HG03342 (cell line): ENCODE results near the gene ABCC1.

Source experiments
- ATAC-seq: cut with Tn5 transposase; IDR thresholded peaks from one replicate; pipeline ENCODE4 v1.9.1; 2021; ENCODE audit warnings: mild to moderate bottlenecking, moderate library complexity; ENCODE audit not compliant: unreplicated experiment

The ABCC1 gene

DNA sequence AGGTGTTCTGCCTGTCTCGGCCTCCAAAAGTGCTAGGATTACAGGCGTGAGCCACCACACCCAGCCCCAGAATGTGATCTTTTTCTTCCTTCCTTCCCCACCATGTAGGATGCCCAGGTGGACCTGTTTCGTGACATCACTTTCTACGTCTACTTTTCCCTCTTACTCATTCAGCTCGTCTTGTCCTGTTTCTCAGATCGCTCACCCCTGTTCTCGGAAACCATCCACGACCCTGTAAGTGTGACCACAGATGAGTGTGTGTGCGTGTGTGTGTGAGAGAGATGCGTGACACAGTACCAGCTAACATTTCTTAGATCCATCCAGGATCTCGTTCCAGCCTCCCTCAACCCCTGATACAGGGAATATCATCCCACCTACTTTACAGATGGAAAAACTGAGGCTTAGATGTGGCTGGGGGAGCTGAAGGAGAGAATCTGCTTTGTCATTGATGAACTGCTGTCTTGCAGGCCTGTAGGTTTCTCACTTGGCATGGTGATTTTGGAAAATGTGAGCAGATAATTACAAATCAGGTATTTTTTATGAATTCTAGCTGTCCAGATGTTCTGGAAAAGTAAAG is 67.1 kb downstream of the ABCC1 start:
- ATAC-seq: no peak

DNA sequence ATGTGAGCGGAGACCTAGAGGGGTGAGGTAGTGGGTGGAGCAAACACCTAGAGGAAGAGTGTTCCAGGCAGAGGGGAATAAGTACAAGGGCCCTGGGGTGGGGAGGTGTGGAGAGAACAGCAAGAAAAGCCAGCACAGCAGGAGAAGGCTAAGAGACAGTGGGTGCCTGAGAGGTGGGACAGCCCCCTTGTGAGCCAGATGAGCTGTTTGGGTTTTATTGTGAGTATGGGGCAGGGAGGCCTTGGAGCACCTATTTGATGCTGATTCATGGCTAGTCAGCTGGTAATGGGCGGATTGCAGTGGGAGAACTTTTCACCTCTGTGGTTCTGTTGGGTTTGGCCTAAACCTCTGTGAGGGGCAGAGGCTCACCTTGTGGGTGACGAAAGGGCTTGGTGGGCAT is 68.4 kb downstream of the ABCC1 start:
- no peak for ATAC-seq

DNA sequence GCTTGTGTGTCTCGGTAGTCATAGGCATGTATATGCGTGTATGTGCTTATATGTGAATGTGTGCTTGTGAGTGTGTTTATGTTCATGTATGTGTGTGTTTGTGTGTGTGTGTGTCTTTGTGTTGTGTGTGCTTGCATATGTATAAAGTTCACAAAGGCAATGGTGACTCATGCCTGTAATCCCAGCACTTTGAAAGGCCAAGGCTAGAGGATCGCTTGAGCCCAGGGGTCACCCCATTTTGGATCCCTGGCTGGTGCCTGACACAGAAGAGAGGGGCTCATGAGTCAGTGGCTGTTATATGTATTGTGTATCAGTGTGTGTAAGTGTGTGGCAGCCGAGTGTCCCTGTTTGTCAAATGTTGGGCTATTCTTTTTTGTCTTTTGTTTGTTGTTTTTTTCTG is 69.3 kb downstream of the ABCC1 start:
- no peak for ATAC-seq

DNA sequence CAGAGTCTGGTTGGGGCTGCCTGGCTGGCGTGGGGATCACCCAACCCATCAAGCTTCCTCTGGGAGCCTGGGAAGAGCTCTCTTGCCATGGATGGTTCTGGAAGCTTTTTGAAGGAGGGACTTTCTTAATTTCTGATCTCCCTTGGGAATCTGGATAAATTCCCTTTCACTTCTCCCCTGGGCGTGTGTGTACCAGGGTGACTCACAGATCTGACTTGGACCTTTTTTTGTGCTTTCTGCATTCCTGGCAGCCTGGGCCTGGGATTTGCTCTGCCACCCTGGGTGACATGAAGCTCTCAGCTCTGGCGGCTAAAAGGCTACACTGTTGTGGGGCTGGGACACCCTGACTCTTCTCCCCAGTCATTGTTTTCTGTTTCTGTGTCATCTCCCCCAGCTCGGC is 70.1 kb downstream of the ABCC1 start:
- no peak for ATAC-seq

DNA sequence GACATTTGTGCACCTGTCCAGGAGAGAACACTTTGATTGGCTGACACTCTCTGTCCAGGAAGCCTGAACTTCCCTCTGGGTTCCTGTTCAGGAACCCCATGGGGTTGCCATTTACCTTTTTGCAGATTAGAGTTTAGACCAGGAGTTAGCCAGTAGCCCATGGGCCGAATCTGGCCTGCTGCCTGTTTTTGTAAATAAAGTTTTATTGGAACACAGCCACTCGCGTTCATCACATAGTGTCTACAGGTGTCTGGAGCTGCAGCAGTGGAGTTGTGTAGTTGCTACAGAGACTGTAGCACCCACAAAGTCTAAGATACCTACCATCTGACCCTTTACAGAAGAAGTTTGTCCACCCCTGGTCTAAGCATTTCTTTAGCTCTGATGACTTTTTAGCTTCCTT is 70.9 kb downstream of the ABCC1 start:
- ATAC-seq: no peak

DNA sequence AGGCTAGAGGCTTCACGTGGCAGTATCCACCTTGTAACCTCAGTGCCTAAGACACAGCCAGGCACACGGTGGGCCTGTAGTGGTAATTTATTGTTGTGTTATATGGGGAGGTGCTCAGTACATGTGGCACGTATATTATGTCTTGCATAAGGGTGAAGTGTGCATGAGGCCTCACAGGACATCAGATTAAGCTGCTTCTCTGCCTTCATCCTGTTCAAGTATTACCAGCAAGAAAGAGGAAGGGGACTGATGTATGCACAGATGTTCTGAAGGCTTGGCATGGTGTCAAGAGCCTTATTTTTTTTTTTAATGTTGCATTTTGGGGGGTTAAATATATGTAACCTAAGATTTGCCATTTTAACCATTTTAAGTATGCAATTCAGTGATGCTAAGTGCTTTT is 71.6 kb downstream of the ABCC1 start:
- no peak for ATAC-seq

DNA sequence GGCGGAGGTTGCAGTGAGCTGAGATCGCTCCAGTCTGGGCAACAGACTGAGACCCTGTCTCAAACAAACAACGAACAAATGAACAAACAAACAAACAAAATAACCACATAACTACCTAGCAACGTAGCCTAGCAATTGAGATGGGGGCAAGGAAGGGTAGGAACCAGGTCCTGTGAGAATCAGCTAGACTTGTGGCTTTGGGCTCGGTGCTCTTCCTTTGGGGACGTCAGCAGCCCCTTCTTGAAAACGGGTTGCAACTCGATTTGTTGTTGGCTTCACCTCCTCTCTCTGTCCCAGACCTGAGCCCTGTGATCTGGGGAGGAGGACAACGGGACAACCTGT is 72.2 kb downstream of the ABCC1 start:
- ATAC-seq: no peak

DNA sequence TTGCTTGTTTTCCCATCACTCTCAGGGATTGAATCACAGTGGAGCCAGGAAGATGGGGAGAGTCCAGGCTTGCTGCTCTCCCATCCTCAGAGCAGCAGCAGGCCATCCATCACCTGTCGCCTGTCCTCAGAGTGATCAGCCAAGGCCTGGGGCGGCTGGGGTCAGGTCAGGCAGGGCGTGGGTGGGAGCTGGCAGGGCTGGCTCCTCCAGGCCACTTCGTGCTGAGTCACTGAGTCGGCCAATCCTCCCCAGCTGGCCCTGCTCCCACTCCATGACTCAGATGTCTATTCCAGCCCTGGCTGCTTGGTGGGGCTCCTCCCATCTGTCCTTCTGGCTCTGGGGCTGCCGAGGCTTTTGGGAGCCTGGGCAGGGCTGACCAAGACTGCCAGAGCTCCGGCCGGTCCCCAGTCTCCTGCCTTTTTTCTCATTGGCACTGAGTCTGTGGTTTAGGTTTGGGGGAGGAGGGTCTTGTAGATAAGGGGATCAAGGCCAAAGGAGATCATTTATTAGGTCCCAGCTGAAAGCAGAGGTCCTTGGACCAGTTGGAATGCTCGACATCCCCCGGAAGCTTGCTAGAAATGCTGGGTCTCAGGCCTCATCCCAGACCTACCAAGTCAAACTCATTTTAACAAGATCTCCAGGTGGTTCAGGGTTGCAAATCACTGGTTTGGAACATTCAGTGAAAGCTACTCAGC is 72.7 kb downstream of the ABCC1 start:
- ATAC-seq: no peak

DNA sequence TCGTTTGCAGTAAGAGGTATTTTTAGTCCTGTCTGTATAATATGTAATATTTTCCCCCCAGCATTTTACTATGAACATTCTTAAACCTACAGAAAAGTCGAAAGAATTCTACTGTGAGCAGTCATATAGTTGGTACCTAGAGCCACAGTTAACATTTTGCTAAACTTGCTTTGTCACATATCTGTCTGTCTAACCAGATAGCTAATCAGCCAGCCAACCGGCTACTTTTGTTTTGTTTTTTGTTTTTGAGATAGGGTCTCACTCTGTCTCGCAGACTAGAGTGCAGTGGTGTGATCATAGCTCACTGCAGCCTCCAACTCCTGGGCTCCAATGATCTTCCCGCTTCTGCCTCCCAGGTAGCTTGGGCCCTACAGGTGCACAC is 73.3 kb downstream of the ABCC1 start:
- ATAC-seq: no peak

DNA sequence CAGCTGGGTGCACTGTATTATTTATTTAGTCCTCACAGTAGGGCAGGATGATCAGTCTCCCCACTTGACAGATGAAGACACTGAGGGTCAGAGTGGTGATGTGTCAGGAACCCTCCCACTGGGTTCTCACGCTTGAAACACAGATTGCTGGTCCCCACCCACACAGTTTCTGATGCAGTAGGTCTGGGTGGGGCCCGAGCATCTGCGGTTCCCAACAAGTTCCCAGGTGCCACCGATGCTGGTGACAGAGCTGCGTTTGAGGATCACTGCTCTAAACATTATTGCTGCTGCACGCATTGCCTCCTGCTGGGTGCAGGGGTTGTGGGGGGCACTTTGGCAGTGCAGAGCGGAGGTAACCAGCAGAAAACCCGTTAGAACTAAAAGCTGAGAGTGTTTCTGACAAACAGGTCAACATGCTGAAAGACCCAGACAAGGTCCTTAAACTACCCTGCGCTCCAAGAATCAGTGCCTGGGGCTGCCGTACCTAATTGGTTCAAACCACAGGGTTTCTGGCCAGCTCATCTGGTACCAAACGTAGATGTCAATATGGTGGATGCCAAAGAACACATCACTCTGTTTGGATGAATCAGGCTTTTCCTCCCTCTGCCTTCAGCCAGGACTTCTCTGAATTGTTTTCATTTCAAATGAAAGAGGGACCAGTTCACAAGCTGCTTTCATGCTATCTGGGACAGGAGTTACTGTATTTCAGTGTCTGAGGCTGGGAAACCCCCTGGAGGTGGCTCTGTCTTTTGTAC is 76.0 kb downstream of the ABCC1 start:
- peak; percentile 45 for ATAC-seq

DNA sequence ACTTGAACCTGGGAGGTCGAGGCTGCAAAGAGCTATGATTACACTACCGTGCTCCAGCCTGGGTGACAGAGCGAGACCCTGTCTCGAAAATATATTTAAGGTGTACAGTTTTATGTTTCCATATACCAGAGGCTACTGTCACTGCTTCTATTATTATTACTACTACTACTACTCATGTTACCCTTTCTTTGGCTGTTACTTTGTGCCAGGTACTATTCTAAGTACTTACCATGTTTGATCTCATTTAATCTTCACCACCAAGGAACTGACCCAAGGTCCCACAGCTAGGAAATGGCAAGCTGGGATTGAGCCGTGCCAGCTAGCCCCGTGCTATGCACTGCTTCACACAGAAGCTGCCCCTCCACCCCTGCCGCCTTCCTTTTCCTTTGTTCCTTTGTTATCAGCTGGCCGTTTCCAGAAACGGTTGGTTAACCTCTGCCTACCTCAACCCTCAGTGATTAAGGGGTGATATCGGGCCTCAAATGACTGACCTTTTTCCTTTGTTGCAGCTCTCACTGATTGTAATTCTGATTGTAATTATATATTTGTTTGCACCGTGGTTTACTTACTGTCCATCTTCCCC is 78.4 kb downstream of the ABCC1 start:
- no peak for ATAC-seq

DNA sequence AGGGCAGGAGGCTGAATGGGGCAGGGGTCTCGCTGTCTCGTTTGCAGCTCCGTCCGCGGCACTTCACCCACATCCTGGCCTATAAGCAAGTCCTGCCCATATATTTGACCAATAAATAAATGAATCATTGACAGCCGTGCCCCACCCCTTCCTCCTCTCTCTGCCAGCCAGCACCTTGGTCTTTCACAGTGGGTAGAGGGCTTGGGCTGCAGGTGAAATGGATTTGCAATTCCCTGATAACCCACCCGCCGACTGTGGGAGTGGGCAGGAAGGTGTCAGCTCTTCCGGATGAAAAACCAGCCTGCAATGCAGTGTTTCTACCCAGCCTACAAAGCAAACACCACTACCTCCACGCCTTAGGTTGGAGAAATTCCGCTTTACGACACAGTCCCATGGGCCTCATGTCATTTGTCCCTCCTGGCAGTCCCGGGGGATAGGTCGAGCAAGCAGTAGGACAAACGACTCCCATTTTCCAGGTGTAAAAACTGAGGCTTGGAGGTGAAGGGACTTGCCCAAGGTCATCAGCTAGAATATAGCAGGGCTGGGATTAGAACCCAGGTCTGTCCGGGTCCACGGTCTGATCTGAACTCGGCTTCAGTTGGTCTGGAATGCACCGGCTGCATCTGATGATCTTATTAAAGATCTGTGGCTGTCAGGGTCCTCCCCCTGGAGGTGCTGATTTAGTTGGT is 79.0 kb downstream of the ABCC1 start:
- no peak for ATAC-seq

DNA sequence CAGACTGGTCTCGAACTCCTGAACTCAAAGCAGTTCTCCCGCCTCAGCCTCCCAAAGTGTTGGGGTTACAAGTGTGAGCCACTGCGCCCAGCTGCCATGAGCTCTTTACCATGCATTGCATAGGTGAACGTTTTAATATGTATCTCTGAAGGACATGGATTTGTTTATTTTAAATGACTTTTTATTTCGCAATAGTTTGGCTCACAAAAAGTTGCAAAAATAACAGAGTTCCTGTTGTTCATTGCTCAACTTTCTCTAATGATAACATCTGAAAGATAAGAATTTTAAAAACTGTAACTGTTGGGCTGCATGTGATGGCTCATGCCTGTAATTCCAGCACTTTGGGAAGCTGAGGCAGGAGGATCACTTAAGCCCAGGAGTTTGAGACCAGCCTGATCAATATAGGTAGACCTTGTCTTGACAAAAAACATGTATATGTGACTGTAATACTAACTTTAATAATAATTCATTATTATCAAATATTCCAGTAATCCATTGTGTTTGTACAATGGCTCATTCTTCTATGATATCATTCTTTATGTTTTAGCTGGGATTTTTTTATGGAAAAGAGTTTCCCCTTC is 80.1 kb downstream of the ABCC1 start:
- ATAC-seq: no peak

DNA sequence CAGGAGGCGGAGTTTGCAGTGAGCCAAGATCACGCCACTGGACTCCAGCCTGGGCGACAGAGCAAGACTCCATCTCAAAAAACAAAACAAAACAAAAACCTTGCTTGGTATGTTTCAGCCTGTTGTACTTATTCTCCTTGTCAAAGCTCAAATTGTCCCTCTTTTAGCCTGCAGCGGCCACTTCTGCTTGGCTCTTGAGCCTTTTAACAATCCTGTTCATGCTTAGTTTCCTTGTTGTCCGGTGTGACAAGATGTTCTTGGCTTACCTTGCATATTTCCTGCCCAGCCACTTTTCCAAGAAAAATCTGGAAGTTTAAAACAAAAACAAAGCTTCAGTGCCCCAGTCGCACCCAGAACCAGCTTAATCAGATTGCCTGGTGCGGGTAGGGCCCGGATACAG is 81.0 kb downstream of the ABCC1 start:
- no peak for ATAC-seq

DNA sequence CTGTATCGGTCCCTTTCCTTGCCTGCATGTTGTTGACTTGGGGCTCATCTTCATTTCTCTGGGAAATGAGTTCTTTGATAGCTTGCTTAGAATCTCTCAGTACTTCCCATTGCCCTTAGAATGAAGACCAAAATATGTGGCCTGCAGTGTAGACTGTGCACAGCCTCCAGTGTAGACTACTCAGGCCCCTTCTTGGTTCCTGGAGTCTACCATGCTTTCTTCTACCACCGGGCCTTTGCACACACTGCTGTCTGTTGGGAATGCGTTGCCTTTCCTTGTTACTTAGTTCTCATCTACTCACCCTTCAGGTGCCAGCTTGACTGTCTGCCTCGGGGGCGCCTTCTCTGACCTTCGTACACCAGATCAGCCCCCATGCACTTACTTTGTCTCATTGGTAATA is 82.0 kb downstream of the ABCC1 start:
- no peak for ATAC-seq

DNA sequence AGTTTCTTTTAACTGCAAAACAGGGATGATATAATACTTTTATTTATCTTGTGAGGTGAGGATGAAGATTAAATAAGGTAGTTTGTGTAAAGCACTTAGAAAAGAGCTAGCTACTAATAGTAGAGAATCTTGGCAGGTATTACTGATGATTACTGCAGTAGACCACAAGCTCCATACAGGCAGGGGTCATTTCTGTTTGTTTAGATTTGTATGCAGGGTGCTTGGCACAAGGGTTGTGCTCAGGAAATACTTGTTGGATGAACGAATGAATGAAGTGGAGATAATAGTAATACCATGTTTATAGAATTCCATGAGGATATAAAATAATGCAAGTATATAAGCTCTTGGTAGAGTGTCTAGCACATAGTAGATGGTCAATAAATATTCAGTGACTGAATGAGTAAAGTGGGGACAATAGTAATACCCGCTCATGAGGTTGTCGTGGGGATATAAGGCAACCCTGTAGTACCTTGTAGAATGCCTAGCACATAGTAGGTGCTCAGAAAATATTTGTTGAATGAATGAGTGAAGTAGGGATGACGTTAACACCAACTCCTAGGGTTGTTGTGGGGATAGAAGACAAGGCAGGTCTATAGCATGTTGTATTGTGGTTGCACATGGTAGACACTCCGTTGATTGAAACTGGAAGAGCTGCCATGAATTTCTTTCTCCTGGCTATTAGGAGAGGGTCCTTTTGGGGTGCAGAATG is 83.0 kb downstream of the ABCC1 start:
- ATAC-seq: no peak

DNA sequence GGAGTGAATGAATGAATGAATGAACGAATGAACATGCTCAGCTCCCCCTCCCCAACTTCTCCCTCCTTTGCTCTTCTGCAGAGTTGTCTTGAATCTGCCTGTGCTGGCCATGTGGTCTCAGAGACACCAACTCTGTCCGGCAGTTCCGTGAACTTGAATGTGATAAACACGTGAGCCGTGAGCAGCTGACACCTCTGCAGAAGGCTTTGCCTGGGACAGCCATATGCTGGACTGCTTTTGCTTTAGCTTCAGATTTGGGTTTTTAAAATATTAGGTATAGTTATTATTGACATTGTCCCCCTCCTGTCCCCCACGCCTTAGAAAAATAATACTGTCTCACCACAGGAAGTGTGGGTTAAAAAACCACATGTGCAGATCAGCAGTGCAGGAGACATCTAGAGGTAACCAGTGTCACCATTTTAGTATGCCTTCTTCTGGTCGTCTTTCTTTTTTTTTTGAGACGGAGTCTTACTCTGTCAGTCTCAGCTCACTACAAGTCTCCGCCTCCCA is 83.8 kb downstream of the ABCC1 start:
- no peak for ATAC-seq

DNA sequence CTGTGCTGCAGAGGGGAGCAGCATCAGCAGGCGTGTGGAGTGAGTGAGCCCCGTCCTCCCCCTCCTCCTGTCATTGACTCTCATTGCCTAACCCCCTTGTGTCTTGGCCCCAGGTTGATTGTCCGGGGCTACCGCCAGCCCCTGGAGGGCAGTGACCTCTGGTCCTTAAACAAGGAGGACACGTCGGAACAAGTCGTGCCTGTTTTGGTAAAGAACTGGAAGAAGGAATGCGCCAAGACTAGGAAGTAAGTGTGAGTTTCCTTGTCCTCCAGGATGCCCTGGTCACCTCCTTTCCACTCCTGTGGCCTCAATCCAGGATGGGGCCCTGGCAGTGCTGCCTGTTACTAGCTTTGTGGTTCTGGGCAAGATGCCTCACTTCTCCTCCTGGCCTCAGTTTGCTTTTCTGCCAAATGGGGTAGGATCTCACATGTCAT is 87.0 kb downstream of the ABCC1 start:
- no peak for ATAC-seq

DNA sequence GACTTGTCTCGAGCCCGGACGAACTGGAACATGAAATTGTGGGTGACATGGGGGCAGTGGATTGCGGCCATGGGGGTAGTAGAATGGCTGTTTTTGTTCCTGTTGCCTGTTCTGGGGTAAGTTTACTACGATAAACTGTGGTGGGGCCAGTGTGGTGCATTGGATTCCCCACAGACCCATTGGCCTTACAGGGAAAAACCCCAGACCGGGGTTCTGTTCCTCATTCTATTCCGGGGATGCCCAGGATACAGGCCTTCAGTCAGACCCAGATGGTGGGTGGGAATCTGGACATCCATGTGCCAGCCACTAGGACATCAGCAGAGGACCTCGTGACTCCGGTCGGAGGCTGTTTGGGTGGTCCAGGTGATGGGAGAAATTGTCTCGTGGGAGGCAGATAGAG is 88.1 kb downstream of the ABCC1 start:
- ATAC-seq: no peak

DNA sequence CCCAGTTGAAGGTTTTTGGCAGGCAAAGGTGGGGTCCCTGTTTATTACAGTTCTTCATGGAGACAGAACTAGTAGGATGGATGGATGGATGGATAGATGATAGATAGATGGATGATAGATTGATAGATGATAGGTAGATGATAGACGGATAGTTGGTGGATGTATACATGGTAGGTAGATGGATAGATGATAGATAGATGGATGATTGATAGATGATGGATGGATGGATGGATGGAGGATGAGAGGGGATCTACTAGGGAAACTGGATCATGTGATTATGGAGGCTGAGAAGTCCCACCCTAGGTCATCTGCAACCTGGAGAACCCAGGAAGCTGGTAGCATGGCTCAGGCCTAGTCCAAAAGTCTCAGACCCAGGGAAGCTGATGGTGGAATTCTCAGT is 88.6 kb downstream of the ABCC1 start:
- no peak for ATAC-seq
